GM18858 (cell line): ENCODE results near the gene PDCD10.

ENCODE experiments used
- ATAC-seq: cut with Tn5 transposase; IDR thresholded peaks from one replicate; pipeline ENCODE4 v1.9.1; 2021; ENCODE audit not compliant: unreplicated experiment

PDCD10 gene

DNA sequence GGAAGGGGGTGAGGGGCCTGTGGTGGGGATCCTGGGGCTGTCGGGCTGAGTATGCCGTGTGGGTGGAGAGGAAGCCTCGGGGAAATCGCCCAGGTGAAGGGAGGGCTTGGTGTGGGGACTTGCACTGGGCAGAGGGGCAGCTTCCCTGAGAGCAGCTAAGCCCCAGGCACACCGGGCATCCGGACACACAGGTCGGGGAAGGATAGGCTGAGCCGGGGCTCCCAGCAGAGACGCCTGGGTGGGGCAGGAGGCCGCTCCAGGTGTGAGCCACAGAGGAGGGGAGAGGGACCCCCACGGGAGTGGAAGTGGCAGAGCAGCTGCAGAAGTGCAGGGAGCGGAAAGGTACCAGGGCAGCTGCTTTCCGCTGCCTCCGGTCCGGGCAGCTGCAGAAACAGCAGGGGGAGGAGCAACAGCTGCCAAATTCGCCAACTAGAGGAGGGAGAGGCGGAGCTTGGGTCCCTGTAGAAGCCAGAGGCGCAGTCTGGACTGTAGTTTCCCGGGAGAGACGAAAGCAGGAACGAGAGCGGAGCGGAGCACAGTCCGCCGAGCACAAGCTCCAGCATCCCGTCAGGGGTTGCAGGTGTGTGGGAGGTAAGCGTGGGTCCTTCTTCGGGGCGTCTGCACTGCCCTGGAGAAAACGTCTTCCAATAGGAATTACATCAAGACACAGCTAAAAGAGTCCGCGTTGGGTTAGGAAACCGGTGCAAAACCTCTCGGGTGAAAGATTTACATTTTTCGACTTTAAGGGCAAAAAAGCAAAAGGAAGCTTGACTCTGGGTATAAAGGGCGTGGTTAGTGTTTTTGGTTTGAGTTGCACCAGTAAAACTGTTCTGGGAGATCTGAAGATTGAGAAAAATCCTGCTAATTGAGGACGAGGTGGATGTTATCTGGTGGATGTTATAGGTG lies 794 bp upstream of the PDCD10 start, which contains the start of gene SERPINI1:
TSS of gene SERPINI1 (plus strand) at position 489 of the 906 bp plus-strand sequence. CDS start 53,408 bp downstream, outside the sequence.
- ATAC-seq: peak; percentile 43

DNA sequence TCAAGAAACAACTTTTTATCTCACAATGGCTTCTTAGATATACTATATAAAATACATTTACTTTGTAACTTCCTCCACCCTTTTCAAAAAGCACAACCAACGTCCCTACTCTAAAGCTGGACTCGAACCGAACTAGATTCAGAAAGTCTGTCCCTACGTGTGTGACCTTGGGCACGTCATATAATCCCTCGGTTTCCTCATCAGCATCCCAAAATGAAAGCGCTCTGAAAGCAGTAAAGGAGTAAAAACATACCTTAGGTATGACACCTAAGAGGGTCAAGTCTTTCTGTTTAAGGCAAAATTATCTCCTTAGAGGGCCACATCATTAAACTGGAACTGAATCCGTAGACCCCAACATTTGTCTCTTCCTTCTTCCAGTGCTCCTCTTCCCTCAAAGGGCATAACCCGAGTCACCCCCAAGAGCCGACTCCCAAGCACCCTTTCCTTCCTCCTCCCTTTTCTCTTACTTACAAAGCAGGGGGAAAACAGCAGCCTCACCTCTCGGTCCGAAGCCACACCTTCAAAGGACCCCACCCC lies 663 bp downstream of the PDCD10 start:
- no peak for ATAC-seq

DNA sequence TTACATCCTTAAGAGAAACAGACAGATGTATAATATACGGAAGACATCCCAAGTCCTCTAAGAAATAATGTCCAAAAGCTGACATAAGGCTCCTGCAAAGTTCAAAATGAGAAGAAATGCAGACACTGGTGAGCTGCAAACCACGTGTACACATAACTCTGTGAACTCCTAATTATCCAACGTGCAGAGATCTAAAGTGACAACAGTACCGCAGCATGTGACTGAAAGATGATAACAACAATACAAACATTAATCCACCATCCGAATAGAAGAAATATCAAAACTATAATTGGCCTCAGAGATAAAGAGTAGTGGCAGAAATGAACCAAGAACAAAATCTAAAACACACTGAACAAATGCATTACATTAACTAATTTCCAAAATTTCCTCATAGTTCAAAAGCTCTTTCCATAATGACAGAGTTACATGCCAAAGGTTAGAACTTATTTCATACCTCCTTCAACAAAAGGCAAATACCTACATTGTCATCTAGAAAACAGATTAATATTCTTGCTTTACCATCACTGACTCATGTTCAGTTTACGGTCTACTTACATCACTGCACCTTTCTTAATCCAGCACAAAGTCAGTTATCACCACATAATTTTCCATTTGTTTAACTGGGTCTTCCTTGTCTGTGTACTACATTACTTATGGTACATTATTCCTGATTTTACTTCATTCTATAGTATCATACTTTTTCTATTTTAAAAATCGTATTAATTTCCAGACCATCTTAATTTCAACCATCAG lies 2.2 kb downstream of the PDCD10 start:
- ATAC-seq: no peak

DNA sequence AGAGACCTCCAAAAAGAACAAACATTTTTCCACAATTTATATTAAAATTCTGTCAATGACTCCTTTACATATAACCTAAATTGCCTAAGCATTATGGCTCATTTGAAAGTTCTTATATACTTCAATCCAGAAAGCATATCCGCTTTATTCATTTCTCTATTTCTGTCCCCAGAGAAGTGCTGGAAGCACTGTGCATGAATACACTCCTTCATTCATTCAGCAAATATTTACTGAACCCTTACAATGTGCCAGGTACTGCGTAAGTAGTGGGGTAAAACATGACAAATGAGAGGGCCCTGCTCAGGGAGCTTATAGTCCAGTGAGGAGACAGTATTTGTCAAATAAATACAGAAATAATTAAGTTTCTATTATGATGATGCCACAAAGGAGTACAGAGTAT lies 3.3 kb downstream of the PDCD10 start:
- no peak for ATAC-seq

DNA sequence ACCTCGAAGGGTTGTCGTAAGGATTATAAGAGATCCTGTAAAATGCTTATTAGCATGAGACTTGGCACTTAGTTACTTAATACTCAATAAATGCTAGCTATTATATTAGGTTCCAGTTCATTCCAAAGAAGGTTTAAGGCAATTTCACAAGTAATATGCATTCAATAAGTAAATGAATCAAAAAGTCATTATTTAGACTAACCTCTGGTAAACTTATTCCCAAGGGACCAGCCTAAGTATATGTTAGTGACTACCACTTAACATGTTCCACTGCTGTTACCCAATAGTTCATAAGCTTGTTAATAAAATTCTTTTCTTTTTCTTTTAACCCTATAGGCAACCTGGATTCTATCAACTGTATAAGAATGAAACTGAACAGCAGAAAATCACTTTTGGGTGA lies 5.1 kb downstream of the PDCD10 start:
- ATAC-seq: no peak

DNA sequence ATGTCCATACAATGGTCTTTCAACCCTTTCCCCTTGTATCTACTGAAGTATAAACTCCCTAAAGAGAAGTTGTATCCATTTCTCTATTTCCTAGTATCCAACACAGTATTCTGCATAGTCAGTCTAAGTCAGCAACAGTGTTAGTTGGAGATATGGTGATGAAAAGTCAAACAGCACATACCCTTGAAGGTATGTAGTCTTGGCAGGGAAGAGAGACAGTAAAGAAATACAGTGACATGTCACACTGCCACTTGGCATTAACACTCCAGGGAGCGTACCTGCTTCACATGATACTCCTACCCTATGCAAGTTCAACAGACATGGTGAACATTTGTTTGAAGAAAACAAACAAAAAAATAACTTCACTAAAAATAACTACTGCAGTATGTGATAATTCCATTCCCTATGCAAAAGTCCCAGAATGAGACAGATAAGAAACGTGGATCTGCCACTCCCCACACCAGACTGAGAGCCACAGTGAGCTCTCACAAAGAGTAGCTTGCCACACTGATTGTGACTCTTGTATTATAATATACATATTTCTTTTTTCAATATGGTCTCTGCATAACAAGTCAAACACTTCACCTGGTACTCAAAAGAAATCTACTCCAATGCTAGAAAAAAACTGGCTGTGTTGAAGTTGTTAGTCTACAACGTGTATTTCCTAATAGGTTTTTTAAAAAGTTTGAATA lies 5.9 kb downstream of the PDCD10 start:
- no peak for ATAC-seq

DNA sequence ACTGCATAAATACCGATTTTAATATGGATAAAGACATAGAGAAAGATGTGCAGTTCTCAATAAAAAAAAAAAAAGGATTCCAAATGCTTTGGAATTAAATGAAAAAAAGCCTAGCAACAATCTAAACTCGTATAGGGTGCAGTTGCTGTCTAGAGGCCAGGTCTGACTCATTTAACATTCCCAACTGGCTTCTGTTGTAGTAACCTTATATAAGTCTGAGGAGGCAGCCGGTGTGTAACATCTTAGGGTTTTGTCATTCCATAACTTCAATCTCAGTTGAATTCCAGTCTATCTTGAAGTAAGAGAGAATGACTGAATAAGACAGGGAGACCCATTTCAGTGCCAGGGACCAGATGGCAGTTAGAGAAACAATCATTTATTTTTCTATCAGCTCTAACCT lies 6.5 kb downstream of the PDCD10 start:
- no peak for ATAC-seq

DNA sequence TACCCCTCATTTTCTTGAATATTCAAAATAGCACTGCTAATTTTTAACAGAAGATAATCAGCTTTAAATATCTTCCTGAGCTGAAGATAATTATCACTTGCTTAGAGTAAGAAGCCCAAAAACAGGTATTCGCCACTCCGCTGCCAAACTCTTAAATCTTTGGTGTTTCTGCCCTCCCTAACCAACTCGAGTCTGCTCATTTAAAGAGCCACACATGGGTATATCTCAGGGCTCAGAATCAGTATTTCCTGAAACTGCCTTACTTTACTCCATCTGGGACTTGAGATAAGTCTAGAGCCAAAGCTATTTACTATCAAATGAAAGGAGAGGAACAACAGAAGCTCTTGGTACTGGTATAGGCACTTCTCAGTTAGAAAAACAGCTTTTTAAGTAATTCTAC lies 10.8 kb downstream of the PDCD10 start:
- ATAC-seq: no peak

DNA sequence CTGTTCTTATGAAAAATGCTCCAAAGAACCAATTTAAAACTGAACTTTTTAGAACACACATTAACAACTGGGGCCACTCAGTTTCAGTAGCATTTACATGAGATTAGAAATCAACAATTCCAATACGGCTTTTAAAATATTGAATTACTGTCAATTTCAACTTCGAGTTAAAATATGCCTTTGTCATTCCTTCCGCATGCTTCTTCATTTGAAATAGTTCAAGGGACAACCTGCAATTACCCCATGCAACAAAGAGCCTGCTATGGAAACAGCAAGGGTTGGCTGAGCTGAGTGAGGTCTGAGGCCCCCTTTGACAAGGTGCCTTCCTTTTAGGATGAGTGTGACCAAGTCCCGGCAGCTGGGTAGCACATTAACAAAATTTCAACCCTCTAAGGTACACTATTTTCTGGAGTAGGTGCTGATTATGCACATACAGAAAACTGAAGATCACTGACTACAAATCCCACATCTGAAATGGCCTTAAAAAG lies 11.6 kb downstream of the PDCD10 start:
- ATAC-seq: no peak

DNA sequence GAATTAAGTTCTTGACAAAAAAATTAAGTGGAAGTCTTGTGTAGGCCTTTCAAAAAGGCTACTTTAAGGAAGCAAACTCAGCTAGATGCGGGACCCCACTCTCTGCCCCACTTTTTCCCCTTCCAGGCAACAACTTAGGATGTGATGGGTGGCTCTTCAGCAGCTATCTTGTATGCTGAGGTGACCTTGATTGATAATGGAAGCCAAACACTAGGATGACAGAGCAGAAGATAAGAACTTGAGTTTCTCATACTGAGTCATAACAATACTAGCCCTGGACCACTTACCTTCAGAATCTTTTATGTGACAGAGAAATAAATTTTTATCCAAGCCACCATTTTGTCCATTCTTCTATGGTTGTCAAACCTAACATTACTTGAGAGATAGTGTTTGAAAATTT lies 16.1 kb downstream of the PDCD10 start:
- ATAC-seq: no peak

DNA sequence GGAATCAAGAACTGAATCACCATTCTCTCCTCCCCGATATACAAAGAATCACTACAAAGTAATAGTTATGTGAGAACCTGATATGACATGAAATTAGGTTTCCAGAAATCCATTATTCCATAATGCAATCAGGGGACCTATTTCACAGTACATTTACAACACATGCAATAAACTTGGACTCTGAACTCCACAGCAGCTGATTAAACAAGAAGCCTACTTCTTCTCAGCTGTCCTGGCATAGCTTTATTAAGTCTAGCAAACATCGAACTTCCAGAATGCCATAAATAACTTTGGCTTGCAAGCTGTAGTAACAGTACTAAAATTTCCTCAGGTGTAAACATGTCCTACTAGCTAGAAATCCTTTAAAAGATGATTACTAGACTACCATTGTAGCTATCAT lies 17.8 kb downstream of the PDCD10 start:
- ATAC-seq: no peak

DNA sequence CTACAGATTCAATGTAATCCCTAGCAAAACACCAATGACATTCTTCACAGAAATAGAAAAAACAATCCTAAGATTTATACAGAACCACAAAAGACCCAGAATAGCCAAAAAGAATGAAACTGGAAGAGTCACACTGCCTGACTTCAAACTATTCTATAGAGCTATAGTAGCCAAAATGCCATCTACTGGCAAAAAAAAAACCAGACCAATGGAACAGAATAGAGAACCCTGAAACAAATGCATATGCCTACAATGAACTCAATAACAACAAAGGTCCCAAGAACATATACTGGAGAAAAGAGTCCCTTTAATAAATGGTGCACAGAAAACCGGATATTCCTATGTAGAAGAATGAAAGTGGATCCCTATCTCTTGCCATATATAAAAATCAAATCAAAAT lies 19.8 kb downstream of the PDCD10 start:
- no peak for ATAC-seq

DNA sequence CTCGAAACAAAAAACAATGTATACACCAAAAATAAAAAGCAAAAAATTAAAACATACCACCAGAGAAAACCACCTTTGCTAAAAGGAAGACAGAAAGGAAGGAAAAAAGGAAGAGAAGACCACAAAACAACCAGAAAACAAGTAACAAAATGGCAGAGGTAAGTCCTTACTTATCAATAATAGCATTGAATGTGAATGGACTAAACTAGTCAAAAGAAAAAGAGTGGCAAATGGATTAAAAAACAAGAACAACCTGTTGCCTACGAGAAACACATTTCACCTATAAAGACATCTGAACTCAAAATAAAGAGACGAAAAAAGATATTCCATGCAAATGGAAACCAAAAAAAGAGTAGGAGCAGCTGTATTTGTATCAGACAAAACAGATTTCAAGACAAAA lies 22.2 kb downstream of the PDCD10 start:
- no peak for ATAC-seq

DNA sequence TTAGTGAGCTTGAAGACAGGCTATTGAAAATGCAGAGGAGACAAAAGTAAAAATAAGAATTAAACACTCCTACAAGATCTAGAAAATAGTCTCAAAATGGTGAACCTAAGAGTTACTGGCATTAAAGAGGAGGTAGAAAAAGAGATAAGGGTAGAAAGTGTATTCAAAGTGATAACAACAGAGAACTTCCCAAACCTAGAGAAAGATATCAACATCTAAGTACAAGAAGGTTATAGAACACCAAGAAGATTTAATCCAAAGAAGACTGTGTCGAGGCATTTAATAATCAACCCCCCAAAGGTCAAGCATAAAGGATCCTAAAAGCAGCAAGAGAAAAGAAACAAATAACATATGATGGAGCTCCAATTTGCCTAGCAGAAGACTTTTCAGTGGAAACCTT lies 23.3 kb downstream of the PDCD10 start:
- ATAC-seq: no peak

DNA sequence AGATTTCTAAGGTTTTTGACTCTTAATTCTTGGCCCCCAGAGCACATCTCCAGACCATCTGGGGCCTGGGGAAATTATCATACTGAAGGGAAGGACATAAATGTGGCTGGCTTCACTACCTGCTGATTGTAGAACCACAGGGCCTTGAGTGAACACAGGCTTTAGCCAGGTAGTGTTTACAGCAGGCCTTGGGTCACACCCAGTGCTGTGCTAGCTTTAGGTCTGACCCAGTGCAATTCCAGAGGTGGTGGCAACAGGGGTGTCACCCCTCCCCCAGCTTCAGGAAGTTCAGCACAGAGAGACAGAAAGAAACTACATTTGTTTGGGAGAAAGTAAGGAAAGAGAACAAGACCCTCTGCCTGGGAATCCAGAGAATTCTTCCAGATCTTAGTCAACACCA lies 24.1 kb downstream of the PDCD10 start:
- no peak for ATAC-seq

DNA sequence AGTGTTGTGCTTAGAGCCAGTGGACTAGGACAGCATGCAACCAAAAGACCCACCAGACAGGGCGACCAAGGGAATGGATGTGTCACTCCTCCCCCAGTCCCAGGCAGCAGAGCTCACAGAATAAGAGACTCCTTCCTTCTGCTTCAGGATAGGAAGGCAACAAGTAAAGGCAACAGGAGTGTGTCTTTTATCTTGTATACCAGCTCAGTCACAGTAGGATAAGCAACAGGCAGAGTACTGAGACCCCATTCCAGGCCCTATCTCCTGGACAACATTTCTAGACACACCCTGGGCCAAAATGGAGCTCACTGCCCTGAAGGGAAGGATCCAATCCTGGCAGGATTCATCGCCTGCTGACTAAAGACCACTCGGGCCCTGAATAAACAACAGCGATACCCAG lies 25.0 kb downstream of the PDCD10 start:
- no peak for ATAC-seq

DNA sequence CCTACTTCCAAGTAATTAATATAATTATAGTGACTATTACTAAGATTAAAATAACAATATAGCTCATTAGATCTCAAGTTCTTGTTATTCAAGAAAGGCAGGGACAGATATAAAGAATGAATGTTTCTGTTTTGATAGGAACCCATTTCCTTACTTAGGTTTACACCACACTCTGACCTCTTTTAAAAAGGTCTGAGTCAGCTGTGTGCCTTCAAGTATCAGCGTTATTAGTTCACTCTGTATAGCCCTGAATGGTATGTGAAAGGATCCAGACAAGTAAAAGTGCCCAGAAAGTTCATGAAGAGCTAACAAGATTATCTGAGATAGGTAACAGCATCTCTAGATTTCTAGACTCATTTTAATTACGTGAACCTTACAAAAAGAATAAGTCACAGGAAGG lies 28.9 kb downstream of the PDCD10 start:
- ATAC-seq: no peak

DNA sequence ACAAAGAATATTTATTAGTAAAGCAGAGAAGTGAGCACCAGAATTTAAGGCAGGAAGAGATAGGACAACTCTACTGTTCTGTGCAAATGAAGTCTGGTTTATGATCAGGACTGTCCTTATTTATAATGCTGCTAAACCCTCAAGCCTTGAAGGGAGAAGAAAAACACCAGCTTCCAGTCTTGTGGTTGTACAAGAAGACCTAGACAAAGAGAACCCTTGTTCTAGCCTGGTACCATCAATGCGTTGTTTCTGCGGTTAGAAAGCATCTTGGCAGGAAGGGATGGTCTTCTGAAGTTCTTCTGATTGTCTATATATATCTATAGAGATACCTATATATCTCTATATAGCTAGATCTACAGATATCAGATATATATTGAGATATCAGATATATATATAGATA lies 33.8 kb downstream of the PDCD10 start:
- no peak for ATAC-seq

DNA sequence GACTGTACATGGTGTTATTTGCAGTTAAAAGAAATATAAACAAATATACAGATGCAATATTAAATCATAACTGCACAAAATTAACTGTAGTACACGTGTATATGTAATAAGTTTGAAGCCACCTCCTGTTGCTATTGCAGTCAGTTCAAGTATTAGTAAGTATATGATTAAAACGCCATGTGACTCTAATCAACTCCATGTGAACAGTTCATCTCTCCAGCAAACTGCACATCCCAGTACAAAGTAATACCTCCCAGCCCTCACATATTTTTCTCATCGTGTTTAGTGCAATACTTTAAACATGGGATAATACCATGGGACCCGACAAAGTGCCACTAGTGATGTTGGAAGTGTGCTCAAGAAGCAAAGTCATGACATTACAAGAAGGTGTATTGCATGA lies 34.6 kb downstream of the PDCD10 start:
- no peak for ATAC-seq

DNA sequence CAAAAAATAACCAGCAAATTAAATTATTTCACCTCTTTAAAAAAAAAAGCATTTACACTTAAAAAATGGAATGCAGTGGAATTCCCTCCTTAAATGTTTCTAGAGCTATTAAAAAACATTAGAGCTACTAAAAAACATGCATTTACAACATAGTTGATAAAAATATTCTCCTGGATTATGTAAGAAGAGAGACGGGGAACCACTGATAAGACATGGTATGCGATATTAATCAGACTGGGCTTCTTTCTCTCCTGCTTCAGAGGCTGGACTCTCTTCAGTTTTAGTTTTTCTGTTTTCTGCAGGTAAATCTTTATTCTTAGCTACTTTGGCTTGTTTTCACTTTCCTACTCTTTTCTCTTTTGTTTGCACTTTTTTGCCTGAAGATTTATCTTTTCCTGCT lies 40.6 kb downstream of the PDCD10 start:
- ATAC-seq: no peak

DNA sequence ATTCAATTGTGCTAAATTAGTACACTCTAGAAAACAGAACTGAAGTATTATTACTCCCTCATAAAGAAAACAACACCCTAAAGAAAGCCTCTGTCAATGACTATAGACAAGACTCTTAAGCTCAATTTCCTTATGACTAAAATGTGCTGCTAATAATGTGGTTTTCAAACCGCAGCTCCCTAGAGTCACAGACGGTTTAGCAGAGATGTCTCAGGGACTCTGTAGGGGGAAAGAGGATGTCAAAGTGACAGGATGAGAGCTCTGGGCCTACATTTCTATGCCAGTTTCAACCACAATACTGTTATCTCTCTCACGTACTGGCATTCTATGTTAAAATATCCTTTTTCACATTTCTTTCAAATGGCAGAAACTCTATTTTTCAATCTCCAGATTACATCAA lies 43.3 kb downstream of the PDCD10 start:
- ATAC-seq: peak; percentile 100
